T-helper 2 cell treated with Interferon-gamma antibody and Interleukin-4, amounts not matched to agents 5 μg/mL and 100 μg/mL, for 36 hours (primary cell): Measurements from ENCODE around the gene JPH3.
A peak's percentile ranks its signal among the peaks of the same experiment; 100 is the strongest.

Experiments used
- DNase-seq: peaks from one replicate; pipeline ENCODE4 v3.0.0; 2021; ENCODE audit warnings: low spot score
- H3K27ac Mint-ChIP-seq: one replicate; pipeline ENCODE4 v1.8.0; 2021; ENCODE audit warnings: mild to moderate bottlenecking, mixed read lengths
- H3K27me3 Mint-ChIP-seq: one replicate; pipeline ENCODE4 v1.8.0; 2021; ENCODE audit warnings: low read depth, mixed read lengths
- H3K36me3 Mint-ChIP-seq: one replicate; pipeline ENCODE4 v1.8.0; 2021; ENCODE audit warnings: low read depth, mixed read lengths
- H3K4me1 Mint-ChIP-seq: one replicate; pipeline ENCODE4 v1.8.0; 2021; ENCODE audit warnings: low read depth, mixed read lengths
- H3K4me3 Mint-ChIP-seq: one replicate; pipeline ENCODE4 v1.8.0; 2022; ENCODE audit warnings: mild to moderate bottlenecking, moderate library complexity, mixed read lengths
- H3K9me3 Mint-ChIP-seq: one replicate; pipeline ENCODE4 v1.8.0; 2021; ENCODE audit warnings: mixed read lengths

Gene JPH3

DNA sequence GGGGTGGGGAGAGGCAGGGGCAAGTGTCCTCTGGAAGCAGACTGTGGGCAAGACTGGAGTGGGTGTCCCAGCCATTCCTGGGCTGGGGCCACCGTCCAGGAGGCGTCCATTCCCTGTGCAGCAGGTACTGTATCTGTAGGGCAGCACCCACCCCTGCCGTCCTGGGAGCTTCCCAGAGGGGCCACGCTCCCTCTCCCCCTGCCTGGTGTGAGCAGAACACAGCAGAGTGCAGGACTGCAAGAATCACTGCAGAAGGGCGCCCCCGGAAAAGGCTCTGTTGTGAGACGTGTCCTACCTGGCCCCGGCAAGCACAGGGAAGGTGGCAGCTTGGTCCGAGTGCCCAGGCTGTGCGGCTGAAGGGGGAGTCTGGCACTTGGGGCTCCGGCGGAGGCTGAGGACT lies 93.2 kb downstream of the JPH3 start:
- H3K9me3 Mint-ChIP-seq = no peaks in the 10 kb centered on the region

GRCh38 chr16:87696726-87697125 lies 94.4 kb downstream of the JPH3 start:
- no peak for DNase-seq
- Mint-ChIP-seq H3K27me3 (no peaks in the 10 kb centered on the region), H3K27ac (no peak overlapping the region), H3K36me3 (peaks cover 2% of the 10 kb centered on the region), H3K4me1 (no peaks in the 10 kb centered on the region), H3K4me3 (no peak overlapping the region), H3K9me3 (no peaks in the 10 kb centered on the region)

More for the DNA sequence above, 93.2 kb downstream of the JPH3 start:
- Mint-ChIP-seq H3K36me3 (peaks cover 2% of the 10 kb centered on the region), H3K4me3 (no peak overlapping the region), H3K27me3 (no peaks in the 10 kb centered on the region), H3K27ac (no peak overlapping the region), H3K4me1 (no peaks in the 10 kb centered on the region)
- no peak for DNase-seq

- Mint-ChIP-seq H3K36me3 (peaks cover 2% of the 10 kb centered on the region), H3K27ac (no peak overlapping the region), H3K9me3 (no peaks in the 10 kb centered on the region), H3K4me3 (no peak overlapping the region), H3K27me3 (no peaks in the 10 kb centered on the region), H3K4me1 (peaks cover 2% of the 10 kb centered on the region)
- no peak for DNase-seq
These were observed 94.9 kb downstream of the JPH3 start for GRCh38 chr16:87697256-87697655.

GRCh38 chr16:87697792-87698191 lies 95.5 kb downstream of the JPH3 start:
- Mint-ChIP-seq H3K27me3 (no peaks in the 10 kb centered on the region), H3K4me1 (peaks cover 7% of the 10 kb centered on the region), H3K9me3 (no peaks in the 10 kb centered on the region), H3K27ac (no peak overlapping the region), H3K36me3 (peaks cover 7% of the 10 kb centered on the region), H3K4me3 (no peak overlapping the region)
- DNase-seq = no peak

DNA sequence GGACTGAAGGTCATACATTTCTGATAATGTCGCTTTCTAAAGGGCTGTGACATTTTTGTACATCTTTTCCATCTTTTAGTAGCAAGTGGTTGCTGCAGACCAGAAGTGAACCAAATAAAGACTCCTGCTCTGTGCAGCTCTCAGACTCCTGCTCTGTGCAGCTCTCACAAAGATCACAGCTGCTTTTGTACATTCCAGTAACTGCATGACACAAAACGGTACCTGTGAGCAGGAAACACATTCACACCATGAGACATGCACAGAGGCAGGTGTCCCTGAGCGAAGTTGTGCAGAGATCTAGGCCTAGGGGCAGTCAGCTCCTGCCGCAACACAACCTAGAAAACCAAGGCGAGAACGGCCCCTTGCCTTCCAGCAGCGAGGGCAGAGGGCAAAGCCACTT lies 95.9 kb downstream of the JPH3 start:
- H3K27me3 Mint-ChIP-seq = no peaks in the 10 kb centered on the region
- no peak for DNase-seq
- no peaks in the 10 kb centered on the region for H3K9me3 Mint-ChIP-seq
- no peak overlapping the region for H3K27ac Mint-ChIP-seq
- peaks cover 10% of the 10 kb centered on the region for H3K36me3 Mint-ChIP-seq
- peaks cover 10% of the 10 kb centered on the region for H3K4me1 Mint-ChIP-seq
- H3K4me3 Mint-ChIP-seq = no peak overlapping the region

GRCh38 chr16:87698676-87699199 lies 96.4 kb downstream of the JPH3 start:
- Mint-ChIP-seq H3K4me1 (peaks cover 13% of the 10 kb centered on the region), H3K27ac (no peak overlapping the region), H3K4me3 (no peak overlapping the region), H3K9me3 (no peaks in the 10 kb centered on the region), H3K27me3 (no peaks in the 10 kb centered on the region), H3K36me3 (peaks cover 15% of the 10 kb centered on the region)
- DNase-seq = no peak

DNA sequence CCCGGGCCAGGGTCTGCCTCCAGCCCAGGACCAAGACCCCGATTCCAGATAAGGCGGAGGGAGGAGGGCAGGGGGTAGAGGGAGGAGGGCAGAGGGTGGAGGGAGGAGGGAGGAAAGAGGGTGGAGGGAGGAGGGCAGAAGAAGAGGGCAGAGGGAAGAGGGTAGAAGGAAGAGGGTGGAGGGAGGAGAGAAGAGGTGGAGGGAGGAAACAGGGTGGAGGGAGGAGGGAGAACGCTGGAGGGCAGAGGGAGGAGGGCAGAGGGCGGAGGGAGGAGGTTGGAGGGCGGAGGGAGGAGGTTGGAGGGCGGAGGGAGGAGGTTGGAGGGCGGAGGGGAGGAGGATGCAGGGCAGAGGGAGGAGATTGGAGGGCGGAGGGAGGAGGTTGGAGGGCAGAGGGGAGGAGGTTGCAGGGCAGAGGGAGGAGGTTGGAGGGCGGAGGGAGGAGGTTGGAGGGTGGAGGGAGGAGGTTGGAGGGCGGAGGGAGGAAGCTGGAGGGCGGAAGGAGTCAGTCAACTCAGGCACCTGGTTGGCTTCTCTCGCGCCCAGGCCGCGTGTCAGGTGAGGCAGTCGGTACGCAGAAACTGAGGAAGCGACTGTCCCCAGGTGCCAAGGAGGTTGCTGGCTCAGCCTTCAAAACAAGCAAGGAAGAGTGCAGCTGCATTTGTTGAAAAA lies 98.2 kb downstream of the JPH3 start:
- Mint-ChIP-seq H3K4me3 (no peak overlapping the region), H3K27ac (peak overlapping the region; percentile 41), H3K27me3 (no peaks in the 10 kb centered on the region), H3K36me3 (peaks cover 18% of the 10 kb centered on the region), H3K4me1 (peaks cover 15% of the 10 kb centered on the region), H3K9me3 (no peaks in the 10 kb centered on the region)
- DNase-seq = no peak

GRCh38 chr16:87701078-87701460 lies 98.8 kb downstream of the JPH3 start:
- no peaks in the 10 kb centered on the region for H3K27me3 Mint-ChIP-seq
- peaks cover 18% of the 10 kb centered on the region for H3K36me3 Mint-ChIP-seq
- peaks cover 15% of the 10 kb centered on the region for H3K4me1 Mint-ChIP-seq
- peak overlapping the region; percentile 41 for H3K27ac Mint-ChIP-seq
- no peaks in the 10 kb centered on the region for H3K9me3 Mint-ChIP-seq
- no peak overlapping the region for H3K4me3 Mint-ChIP-seq
- no peak for DNase-seq

GRCh38 chr16:87701505-87701921 lies 99.2 kb downstream of the JPH3 start:
- peak overlapping the region; percentile 31 for H3K27ac Mint-ChIP-seq
- no peak for DNase-seq
- peaks cover 15% of the 10 kb centered on the region for H3K4me1 Mint-ChIP-seq
- no peak overlapping the region for H3K4me3 Mint-ChIP-seq
- H3K9me3 Mint-ChIP-seq = no peaks in the 10 kb centered on the region
- no peaks in the 10 kb centered on the region for H3K27me3 Mint-ChIP-seq
- H3K36me3 Mint-ChIP-seq = peaks cover 18% of the 10 kb centered on the region

GRCh38 chr16:87702325-87702811 lies 100.1 kb downstream of the JPH3 start:
- H3K9me3 Mint-ChIP-seq = no peaks in the 10 kb centered on the region
- peak; percentile 42 for DNase-seq
- H3K27ac Mint-ChIP-seq = peak overlapping the region; percentile 70
- peak overlapping the region; percentile 50 for H3K4me3 Mint-ChIP-seq
- peaks cover 18% of the 10 kb centered on the region for H3K36me3 Mint-ChIP-seq
- H3K4me1 Mint-ChIP-seq = peaks cover 15% of the 10 kb centered on the region
- H3K27me3 Mint-ChIP-seq = no peaks in the 10 kb centered on the region

- H3K4me3 Mint-ChIP-seq = peak overlapping the region; percentile 50
- no peak overlapping the region for H3K27ac Mint-ChIP-seq
- H3K4me1 Mint-ChIP-seq = peaks cover 15% of the 10 kb centered on the region
- peaks cover 18% of the 10 kb centered on the region for H3K36me3 Mint-ChIP-seq
- no peaks in the 10 kb centered on the region for H3K9me3 Mint-ChIP-seq
- DNase-seq = no peak
- no peaks in the 10 kb centered on the region for H3K27me3 Mint-ChIP-seq
These were observed 100.8 kb downstream of the JPH3 start for GRCh38 chr16:87703071-87703470.

DNA sequence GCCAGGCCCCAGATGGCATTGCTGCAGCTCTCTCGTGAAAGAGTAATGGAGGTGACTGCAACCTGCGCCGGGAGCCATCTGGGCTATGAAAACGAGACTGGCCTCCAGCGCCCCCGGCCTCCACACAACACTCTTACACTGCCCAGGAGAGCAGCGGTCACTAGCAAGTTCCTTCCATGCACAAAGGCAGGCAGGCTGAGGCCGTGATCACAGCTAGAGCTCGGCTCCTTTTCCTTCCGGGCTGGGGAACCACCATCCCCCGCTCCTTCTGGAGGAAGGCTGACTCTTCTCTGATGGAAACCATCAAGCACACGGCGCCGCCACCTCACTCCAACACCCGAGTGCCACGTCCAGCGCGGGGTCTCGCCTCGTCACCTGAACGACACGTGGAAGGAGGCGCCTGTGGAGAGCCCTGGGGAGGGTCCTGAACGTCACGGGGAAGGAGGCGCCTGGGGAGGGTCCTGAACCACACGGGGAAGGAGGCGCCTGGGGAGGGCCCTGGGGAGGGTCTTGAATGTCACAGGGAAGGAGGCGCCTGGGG lies 101.6 kb downstream of the JPH3 start:
- no peak for DNase-seq
- Mint-ChIP-seq H3K36me3 (peaks cover 25% of the 10 kb centered on the region), H3K27me3 (no peaks in the 10 kb centered on the region), H3K9me3 (no peaks in the 10 kb centered on the region), H3K4me1 (peaks cover 15% of the 10 kb centered on the region), H3K4me3 (no peak overlapping the region), H3K27ac (no peak overlapping the region)

DNA sequence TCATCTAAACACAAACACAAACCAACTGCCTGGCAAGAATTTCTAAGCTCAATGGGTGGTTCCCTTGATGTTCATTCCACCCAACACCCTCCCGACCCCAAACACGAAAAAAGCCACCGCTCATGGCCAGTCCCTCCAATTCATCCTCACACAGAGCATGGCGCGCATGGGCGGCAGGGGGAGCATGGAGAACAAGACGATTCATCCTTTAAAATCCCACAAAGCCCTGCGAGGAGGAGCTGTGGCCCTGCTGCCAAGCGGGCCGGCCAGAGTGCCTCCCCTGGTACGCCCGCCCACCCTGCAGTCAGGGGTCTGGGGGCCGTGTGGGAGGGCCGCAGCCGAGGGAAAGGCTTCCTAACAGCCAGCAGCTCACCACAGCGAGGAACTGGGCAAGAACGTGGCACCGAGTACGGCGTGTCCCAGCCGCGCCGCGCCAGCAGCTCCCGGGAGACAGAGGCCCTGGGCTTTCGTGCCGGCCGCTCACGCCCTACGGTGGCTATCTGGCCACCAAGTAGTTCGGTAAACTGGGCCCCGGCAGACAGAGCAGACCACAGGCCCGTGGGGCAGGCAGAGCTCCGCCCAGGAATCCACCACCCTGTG lies 102.5 kb downstream of the JPH3 start:
- no peak for DNase-seq
- H3K9me3 Mint-ChIP-seq = no peaks in the 10 kb centered on the region
- peaks cover 26% of the 10 kb centered on the region for H3K36me3 Mint-ChIP-seq
- no peak overlapping the region for H3K27ac Mint-ChIP-seq
- H3K4me1 Mint-ChIP-seq = peaks cover 15% of the 10 kb centered on the region
- no peak overlapping the region for H3K4me3 Mint-ChIP-seq
- H3K27me3 Mint-ChIP-seq = no peaks in the 10 kb centered on the region

GRCh38 chr16:87705771-87706277 lies 103.5 kb downstream of the JPH3 start:
- H3K4me3 Mint-ChIP-seq = no peak overlapping the region
- no peaks in the 10 kb centered on the region for H3K9me3 Mint-ChIP-seq
- H3K4me1 Mint-ChIP-seq = peaks cover 15% of the 10 kb centered on the region
- H3K36me3 Mint-ChIP-seq = peaks cover 30% of the 10 kb centered on the region
- DNase-seq = no peak
- H3K27me3 Mint-ChIP-seq = no peaks in the 10 kb centered on the region
- no peak overlapping the region for H3K27ac Mint-ChIP-seq
